Stomach (tissue), 9 donors: ENCODE measurements around the gene SSR4. TPM values are rescaled to one million over a fixed set of nuclear protein-coding genes. Genes with fewer than 3 reads are reported as not detected.

ENCODE experiments used
- DNase-seq, 2 donors: peaks; one replicate each; pipeline versions ENCODE4 v3.0.0 to v3.0.0-alpha.2; 2013 to 2019
- H3K27ac ChIP-seq, 5 donors: fragments of 200-600 bp in 4 of 5; sonication (generic) in 4 of 5; one replicate each; pipeline ENCODE4 v1.5.1; 2013 to 2019; ENCODE audit warnings: mild to moderate bottlenecking in 1 of 5, moderate library complexity in 1 of 5
- H3K27me3 ChIP-seq, 3 donors: fragments of 200-600 bp; sonication (generic); one replicate each; pipeline ENCODE4 v1.5.1; 2017 to 2019; ENCODE audit warnings: mixed run types in 1 of 3
- H3K36me3 ChIP-seq, 4 donors: fragments of 200-600 bp; sonication (generic); 1 replicate in 3 of 4; 2 replicates in 1 of 4; pipeline ENCODE4 v1.5.1; 2016 to 2019
- H3K4me1 ChIP-seq, 4 donors: fragments of 200-600 bp; sonication (generic); one replicate each; pipeline ENCODE4 v1.5.1; 2016 to 2019
- H3K4me3 ChIP-seq, 4 donors: fragments of 200-600 bp; sonication (generic) in 3 of 4; one replicate each; pipeline ENCODE4 v1.5.1; 2016 to 2019; ENCODE audit warnings: mild to moderate bottlenecking in 1 of 4
- H3K9me3 ChIP-seq, 4 donors: fragments of 200-600 bp; sonication (generic); one replicate each; pipeline ENCODE4 v1.5.1; 2016 to 2019
- CTCF ChIP-seq, 7 experiments: fragments of 450-650 bp in 4 of 7; fragments of 200-600 bp in 3 of 7; sonication (generic) in 3 of 7; IDR thresholded peaks; one replicate each; pipeline ENCODE4 v1.5.1; 2016 to 2019; ENCODE audit warnings: antibody characterized with exemption in 7 of 7, control low read depth in 2 of 7, mild to moderate bottlenecking in 1 of 7
- EP300 ChIP-seq: sonication (generic); formaldehyde crosslinking; IDR thresholded peaks from one replicate; pipeline ENCODE4 v1.6.1; 2017; ENCODE audit warnings: antibody characterized with exemption
- POLR2A ChIP-seq, 4 donors: fragments of 450-650 bp; IDR thresholded peaks; one replicate each; pipeline ENCODE4 v1.6.1; 2016; ENCODE audit warnings: antibody characterized with exemption in 4 of 4, control low read depth in 2 of 4, mild to moderate bottlenecking in 1 of 4, moderate library complexity in 1 of 4
- POLR2AphosphoS5 ChIP-seq, 3 donors: sonication (generic); formaldehyde crosslinking; IDR thresholded peaks; one replicate each; pipeline ENCODE4 v1.6.1; 2016; ENCODE audit warnings: antibody characterized with exemption in 3 of 3
- WGBS, 5 donors: extraction: QIAGEN DNeasy Blood & Tissue Kit in 3 of 5; methylation state at CpG; one replicate each; pipeline versions ENCODE4 v1.1.5 to v1.1.7; 2013 to 2018; 5-methylcytosine and 5-hydroxymethylcytosine counted together
- intact Hi-C: fragments of 100-400 bp; cut with DNase I; formaldehyde crosslinking; loops from one replicate; pipeline ENCODE4 v1.15.1; 2023; ENCODE audit warnings: low total_unique reads
- polyA plus RNA-seq, 3 donors: library from polyadenylated mRNA; stranded (reverse); fragments of 200-250 nt; gene quantifications; one replicate each; pipeline ENCODE4 v1.2.3, GENCODE V29; 2013
- total RNA-seq, 5 donors: library from RNA; depleted of rRNA; stranded (reverse); fragments of >200 nt; gene quantifications; one replicate each; pipeline versions ENCODE4 v1.1.0 to v1.2.3, GENCODE V29; 2014 to 2016
- donor health status: healthy with polysubstance abuse.
- donor health status: Bipolar disorder and iron deficiency.
- donor health status: healthy.

Gene SSR4
- total and polyA plus RNA-seq, 8 donors: 13.9 to 717 (median 174) TPM

- intact Hi-C loops: no loop called here
- H3K4me3 ChIP-seq: no peak overlapping the region
- no peak for DNase-seq
- no peaks in the 10 kb centered on the region for H3K27me3 ChIP-seq
- H3K9me3 ChIP-seq: peaks cover 0 to 7% (median 0%) of the 10 kb centered on the region in 4 donors
- H3K27ac ChIP-seq: no peak overlapping the region
- H3K36me3 ChIP-seq: no peaks in the 10 kb centered on the region
- WGBS, 5 donors: 71 to 85% (median 76%) methylated on average over 10 to 12 of the region's 12 CpGs
- TF ChIP-seq POLR2A (IDR thresholded peaks at IDR 0.05): no peak
- TF ChIP-seq POLR2AphosphoS5 (IDR thresholded peaks at IDR 0.05): no peak
- no peak for TF ChIP-seq EP300
- no peak for TF ChIP-seq CTCF (IDR thresholded peaks at IDR 0.05)
- H3K4me1 ChIP-seq: no peaks in the 10 kb centered on the region
These were observed 44.2 kb upstream of the SSR4 start for GRCh38 chrX:153750127-153750774.

- H3K4me1 ChIP-seq: no peaks in the 10 kb centered on the region
- H3K4me3 ChIP-seq: no peak overlapping the region
- intact Hi-C loops: no loop called here
- H3K27me3 ChIP-seq: no peaks in the 10 kb centered on the region
- 67 to 88% (median 81%) methylated on average over 1 of the region's 1 CpG for WGBS, 5 donors
- peaks cover 0 to 26% (median 11%) of the 10 kb centered on the region in 4 donors for H3K9me3 ChIP-seq
- H3K36me3 ChIP-seq: no peaks in the 10 kb centered on the region
- TF ChIP-seq CTCF (IDR thresholded peaks at IDR 0.05) (no peak), EP300 (no peak), POLR2A (IDR thresholded peaks at IDR 0.05) (no peak), POLR2AphosphoS5 (IDR thresholded peaks at IDR 0.05) (no peak)
- no peak overlapping the region for H3K27ac ChIP-seq
- DNase-seq: no peak
These were observed 39.3 kb upstream of the SSR4 start for GRCh38 chrX:153755136-153755535.

GRCh38 chrX:153761863-153762262, 32.6 kb upstream of the SSR4 start:
- TF ChIP-seq EP300: no peak
- no peak for TF ChIP-seq POLR2A (IDR thresholded peaks at IDR 0.05)
- TF ChIP-seq POLR2AphosphoS5 (IDR thresholded peaks at IDR 0.05): no peak
- no peak for TF ChIP-seq CTCF (IDR thresholded peaks at IDR 0.05)
- 81 to 88% (median 86%) methylated on average over 12 to 15 of the region's 15 CpGs for WGBS, 5 donors
- no peaks in the 10 kb centered on the region for H3K36me3 ChIP-seq
- H3K9me3 ChIP-seq: peaks cover 0 to 12% (median 5%) of the 10 kb centered on the region in 4 donors
- intact Hi-C loops: loop anchor here (5.0 kb wide), 1 partner anchor 190 kb away; no protein-coding TSS in a partner anchor
- no peak for DNase-seq
- peaks cover 0 to 3% (median 0%) of the 10 kb centered on the region in 3 donors for H3K27me3 ChIP-seq
- no peak overlapping the region for H3K4me3 ChIP-seq
- H3K27ac ChIP-seq: no peak overlapping the region
- H3K4me1 ChIP-seq: peaks cover 0 to 30% (median 26%) of the 10 kb centered on the region in 4 donors

- H3K27me3 ChIP-seq: peaks cover 0 to 3% (median 0%) of the 10 kb centered on the region in 3 donors
- H3K36me3 ChIP-seq: no peaks in the 10 kb centered on the region
- no peak overlapping the region for H3K4me3 ChIP-seq
- no peak for TF ChIP-seq EP300
- no peak for TF ChIP-seq POLR2AphosphoS5 (IDR thresholded peaks at IDR 0.05)
- TF ChIP-seq POLR2A (IDR thresholded peaks at IDR 0.05): no peak
- no peak for TF ChIP-seq CTCF (IDR thresholded peaks at IDR 0.05)
- no peak overlapping the region for H3K27ac ChIP-seq
- no peak for DNase-seq
- peaks cover 0 to 34% (median 26%) of the 10 kb centered on the region in 4 donors for H3K4me1 ChIP-seq
- H3K9me3 ChIP-seq: peaks cover 0 to 6% (median 2%) of the 10 kb centered on the region in 4 donors
- WGBS, 5 donors: 80 to 91% (median 86%) methylated on average over 3 to 14 of the region's 14 CpGs
- intact Hi-C loops: loop anchor here (5.0 kb wide), 1 partner anchor 190 kb away; no protein-coding TSS in a partner anchor
These were observed 31.8 kb upstream of the SSR4 start for GRCh38 chrX:153762626-153763173.
